ENCODE results near the gene GALM.
A peak's percentile ranks its signal among the peaks of the same experiment; 100 is the strongest.
"Not testable (repeated sequence)": the region's sequence is repeated elsewhere in the genome, so short reads cannot be mapped to it uniquely, and the experiment has no call there.

Gene GALM

GRCh38 chr2:38650012-38650411 is 15.9 kb upstream of the GALM start:
- DNase-seq = no peak

- DNase-seq = no peak
Measured at GRCh38 chr2:38650717-38651116, 15.2 kb upstream of the GALM start.

GRCh38 chr2:38652431-38653273 is 13.3 kb upstream of the GALM start:
- DNase-seq = peak; percentile 75

- no peak for DNase-seq
Measured at GRCh38 chr2:38653380-38653714, 12.6 kb upstream of the GALM start.

GRCh38 chr2:38653715-38654527 is 12.0 kb upstream of the GALM start:
- DNase-seq = peak; percentile 38

- DNase-seq = peak; percentile 39
Measured at GRCh38 chr2:38654528-38655381, 11.2 kb upstream of the GALM start.

- DNase-seq = no peak
Measured at GRCh38 chr2:38655441-38655840, 10.5 kb upstream of the GALM start.

GRCh38 chr2:38656866-38657480 is 8.9 kb upstream of the GALM start:
- DNase-seq = peak; percentile 17

GRCh38 chr2:38658613-38659012 is 7.3 kb upstream of the GALM start:
- DNase-seq = peak; percentile 54

GRCh38 chr2:38659115-38659514 is 6.8 kb upstream of the GALM start:
- DNase-seq = peak; percentile 29

- DNase-seq = no peak
Measured at GRCh38 chr2:38660282-38660681, 5.6 kb upstream of the GALM start.

- no peak for DNase-seq
Measured at GRCh38 chr2:38661306-38661705, 4.6 kb upstream of the GALM start.

- peak; percentile 75 for DNase-seq
Measured at GRCh38 chr2:38666556-38666910, 619 bp downstream of the GALM start.

- no peak for DNase-seq
Measured at GRCh38 chr2:38668092-38668491, 2.2 kb downstream of the GALM start.

- DNase-seq = no peak
Measured at GRCh38 chr2:38668779-38669479, 3.0 kb downstream of the GALM start.

- peak; percentile 26 for DNase-seq
Measured at GRCh38 chr2:38671303-38671702, 5.4 kb downstream of the GALM start.

- DNase-seq = no peak
Measured at GRCh38 chr2:38671946-38672345, 6.0 kb downstream of the GALM start.

- no peak for DNase-seq
Measured at GRCh38 chr2:38672445-38673391, 6.8 kb downstream of the GALM start.

- no peak for DNase-seq
Measured at GRCh38 chr2:38676681-38677080, 10.8 kb downstream of the GALM start.

GRCh38 chr2:38680868-38681267 is 15.0 kb downstream of the GALM start:
- not testable (repeated sequence) for DNase-seq

GRCh38 chr2:38682008-38682575 is 16.2 kb downstream of the GALM start:
- no peak for DNase-seq
